Renal cortical epithelial cell (primary cell): ENCODE results near the gene RB1. TPM values are rescaled to one million over a fixed set of nuclear protein-coding genes. Genes with fewer than 3 reads are reported as not detected.

Source experiments
- total RNA-seq: library from RNA; depleted of rRNA; stranded (reverse); fragments of >200 nt; gene quantifications from 2 replicates; pipeline ENCODE4 v1.2.3, GENCODE V29; 2014

The RB1 gene
- total RNA-seq, 1 donor from 2014 or later, result 87.3 TPM

Other genes starting within 250 kb of the RB1 start
- gene MED4, start 208.6 kb upstream of the RB1 start, total RNA-seq, result 25.7 and 46.6 TPM in 2 replicates
- 310 and 1,405 TPM in 2 replicates for gene ITM2B, start 70.5 kb upstream of the RB1 start, total RNA-seq
- gene LPAR6, start 109.4 kb downstream of the RB1 start, total RNA-seq, result 6.9 and 14.2 TPM in 2 replicates
- gene RCBTB2, start 229.3 kb downstream of the RB1 start, total RNA-seq, result 10.4 and 20.8 TPM in 2 replicates